Uterus (tissue), 2 donors: ENCODE data around the gene CRYBG2.
"Not testable (repeated sequence)": the region's sequence is repeated elsewhere in the genome, so short reads cannot be mapped to it uniquely, and the experiment has no call there.

Experiments used
- POLR2A ChIP-seq, 2 donors: fragments of 450-650 bp; IDR thresholded peaks; one replicate each; pipeline ENCODE4 v1.6.1; 2016; ENCODE audit warnings: antibody characterized with exemption in 2 of 2, mild to moderate bottlenecking in 1 of 2, moderate library complexity in 1 of 2
- TF ChIP-seq, protein P1 (sequence below), 4 experiments: fragments of 200-600 bp in 2 of 4; fragments of 450-650 bp in 2 of 4; sonication (generic) in 2 of 4; IDR thresholded peaks; one replicate each; pipeline ENCODE4 v1.5.1; 2016 to 2019; ENCODE audit warnings: antibody characterized with exemption in 4 of 4, mild to moderate bottlenecking in 2 of 4, moderate library complexity in 1 of 4

DNA sequence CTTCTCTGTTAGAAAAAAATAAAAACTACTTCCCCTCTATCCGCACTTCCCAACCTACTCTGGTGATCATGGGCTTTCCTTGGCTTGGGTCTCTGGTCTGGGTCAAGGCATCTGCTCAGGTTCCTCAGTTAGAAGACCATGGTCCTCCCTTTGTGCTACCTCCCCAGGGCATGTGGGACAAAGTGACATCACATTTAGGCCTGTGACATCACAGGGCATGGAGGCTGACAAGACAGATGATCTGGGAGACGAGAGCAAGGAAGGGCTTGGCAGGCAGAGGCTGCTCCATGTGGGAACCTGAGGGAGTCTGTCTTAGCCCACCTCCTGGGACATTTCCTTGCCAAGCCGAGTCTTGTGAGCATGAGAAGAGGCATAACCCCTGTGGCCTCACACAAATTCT lies 18.7 kb upstream of the CRYBG2 start, which contains the start of gene ZNF683:
- TF ChIP-seq, protein P1, sequence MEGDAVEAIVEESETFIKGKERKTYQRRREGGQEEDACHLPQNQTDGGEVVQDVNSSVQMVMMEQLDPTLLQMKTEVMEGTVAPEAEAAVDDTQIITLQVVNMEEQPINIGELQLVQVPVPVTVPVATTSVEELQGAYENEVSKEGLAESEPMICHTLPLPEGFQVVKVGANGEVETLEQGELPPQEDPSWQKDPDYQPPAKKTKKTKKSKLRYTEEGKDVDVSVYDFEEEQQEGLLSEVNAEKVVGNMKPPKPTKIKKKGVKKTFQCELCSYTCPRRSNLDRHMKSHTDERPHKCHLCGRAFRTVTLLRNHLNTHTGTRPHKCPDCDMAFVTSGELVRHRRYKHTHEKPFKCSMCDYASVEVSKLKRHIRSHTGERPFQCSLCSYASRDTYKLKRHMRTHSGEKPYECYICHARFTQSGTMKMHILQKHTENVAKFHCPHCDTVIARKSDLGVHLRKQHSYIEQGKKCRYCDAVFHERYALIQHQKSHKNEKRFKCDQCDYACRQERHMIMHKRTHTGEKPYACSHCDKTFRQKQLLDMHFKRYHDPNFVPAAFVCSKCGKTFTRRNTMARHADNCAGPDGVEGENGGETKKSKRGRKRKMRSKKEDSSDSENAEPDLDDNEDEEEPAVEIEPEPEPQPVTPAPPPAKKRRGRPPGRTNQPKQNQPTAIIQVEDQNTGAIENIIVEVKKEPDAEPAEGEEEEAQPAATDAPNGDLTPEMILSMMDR (IDR thresholded peaks at IDR 0.05), result not testable (repeated sequence)
- TF ChIP-seq POLR2A (IDR thresholded peaks at IDR 0.05), result not testable (repeated sequence)
